K562 (cell line): ENCODE data around the gene SMIM17. TPM values are rescaled to one million over a fixed set of nuclear protein-coding genes. Genes with fewer than 3 reads are reported as not detected.

Source experiments
- ATAC-seq: fragments of 200-7000 bp; cut with Tn5 transposase; 3 replicates; pipeline ENCODE4 v1.9.1; 2020; ENCODE audit warnings: moderate library complexity
- BruUV-seq: library from RNA; stranded (reverse); fragments of 400-500 nt; replicated peaks from 2 replicates; lab custom pipeline; 2021; lab: Mats Ljungman, UMichigan
- CTCF ChIA-PET: fragments of 300-600 bp; formaldehyde crosslinking; extraction: SDS; loops from one replicate; lab custom pipeline; 2021; ENCODE audit warnings: low intra/inter-chr PET ratio; lab: Yijun Ruan, JAX
- POLR2A ChIA-PET: fragments of 300-600, 350-650 bp; sonication (Branson Sonifier 250); formaldehyde crosslinking; extraction: SDS; loops from one replicate; lab custom pipeline; 2021; ENCODE audit warnings: antibody characterized with exemption, inconsistent platforms; lab: Yijun Ruan, JAX
- DNase-seq, 4 experiments: peaks; one replicate each; pipeline versions ENCODE4 v3.0.0 to v3.0.0-alpha.2; 2011 to 2018; ENCODE audit warnings: low spot score in 3 of 4, mixed read lengths in 3 of 4; ENCODE audit errors: extremely low read depth in 1 of 4
- FAIRE-seq: peaks from 2 replicates; lab custom pipeline; 2011; peaks lifted over from hg19 to GRCh38; lab: Jason Lieb, UNC
- H2AFZ ChIP-seq: 2 replicates; pipeline ENCODE4 v1.6.0; 2011; ENCODE audit warnings: low read depth, low read length, control low read depth, inconsistent platforms
- H3K27ac ChIP-seq: fragments of 200-600 bp; 3 replicates; pipeline ENCODE4 v1.8.0; 2011; ENCODE audit warnings: low read depth, mild to moderate bottlenecking, control low read depth, inconsistent platforms, low read length, moderate library complexity, mixed read lengths; ENCODE audit errors: extremely low read depth
- H3K27me3 ChIP-seq, 2 experiments: fragments of 300-600 bp in 1 of 2; 2 replicates in 1 of 2; 3 replicates in 1 of 2; pipeline versions ENCODE4 v1.6.0 to v1.8.0; 2011; ENCODE audit warnings: inconsistent platforms in 2 of 2, low read length in 2 of 2, mild to moderate bottlenecking in 1 of 2, mixed read lengths in 1 of 2, moderate library complexity in 1 of 2; ENCODE audit not compliant: control insufficient read depth in 2 of 2, insufficient read depth in 2 of 2
- H3K36me3 ChIP-seq: fragments of 300-600 bp; 3 replicates; pipeline ENCODE4 v1.8.0; 2011; ENCODE audit warnings: mild to moderate bottlenecking, low read length, inconsistent platforms; ENCODE audit not compliant: control insufficient read depth, insufficient read depth
- H3K4me1 ChIP-seq, 2 experiments: fragments of 200-600 bp in 1 of 2; replicated peaks in 1 of 2; 2 replicates in 1 of 2; 3 replicates in 1 of 2; pipeline versions ENCODE4 v1.5.1 to v1.8.0; 2011; ENCODE audit warnings: inconsistent platforms in 2 of 2, low read length in 2 of 2, mild to moderate bottlenecking in 1 of 2, mixed read lengths in 1 of 2, moderate library complexity in 1 of 2; ENCODE audit not compliant: control insufficient read depth in 2 of 2, insufficient read depth in 2 of 2
- H3K4me2 ChIP-seq: 2 replicates; pipeline ENCODE4 v1.6.1; 2011; ENCODE audit warnings: low read length, control low read depth, inconsistent platforms, mixed read lengths; ENCODE audit not compliant: insufficient read depth
- H3K4me3 ChIP-seq: fragments of 200-600 bp; sonication (generic), shearing (Covaris generic); 2 replicates; pipeline ENCODE4 v1.5.1; 2016; ENCODE audit warnings: control low read depth, inconsistent platforms
- H3K79me2 ChIP-seq: fragments of 200-600 bp; 3 replicates; pipeline ENCODE4 v1.8.0; 2011; ENCODE audit warnings: low read length, inconsistent platforms; ENCODE audit not compliant: control insufficient read depth, insufficient read depth
- H3K9ac ChIP-seq, 2 experiments: 2 replicates each; pipeline versions ENCODE4 v1.6.0 to v1.6.1; 2011; ENCODE audit warnings: low read depth in 2 of 2, low read length in 2 of 2, control low read depth in 1 of 2, inconsistent platforms in 1 of 2, mild to moderate bottlenecking in 1 of 2, mixed read lengths in 1 of 2; ENCODE audit not compliant: insufficient read depth in 1 of 2
- H3K9me1 ChIP-seq: one replicate; pipeline ENCODE4 v1.6.0; 2011; ENCODE audit warnings: inconsistent platforms, mild to moderate bottlenecking, low read length, moderate library complexity; ENCODE audit not compliant: control insufficient read depth, insufficient read depth
- H3K9me3 ChIP-seq: replicated peaks from 2 replicates; pipeline ENCODE4 v1.5.1; 2011; ENCODE audit warnings: low read depth, low read length, inconsistent platforms; ENCODE audit not compliant: control insufficient read depth, insufficient read depth
- H4K20me1 ChIP-seq: replicated peaks from 2 replicates; pipeline ENCODE4 v1.6.1; 2011; ENCODE audit warnings: low read length, inconsistent platforms, mixed read lengths; ENCODE audit not compliant: control insufficient read depth, insufficient read depth
- CEBPG ChIP-seq, 3 experiments: fragments of 200-800 bp in 1 of 3; sonication (Bioruptor generic) in 1 of 3; sonication (generic) in 1 of 3; formaldehyde crosslinking in 1 of 3; IDR thresholded peaks in 2 of 3; conservative IDR thresholded peaks in 1 of 3; 2 replicates each; pipeline versions ENCODE4 v1.6.1 to v1.8.0; 2016 to 2022; ENCODE audit warnings: missing compliant biosample characterization in 2 of 3, missing genetic modification characterization in 2 of 3, mild to moderate bottlenecking in 1 of 3, missing genetic modification reagents in 1 of 3
- CREM ChIP-seq: IDR thresholded peaks from 2 replicates; pipeline ENCODE4 v1.6.1; 2014; ENCODE audit warnings: antibody characterized with exemption, low read depth
- GTF2B ChIP-seq: IDR thresholded peaks from 2 replicates; pipeline ENCODE4 v1.6.1; 2011; ENCODE audit not compliant: insufficient read length; ENCODE audit errors: extremely low read depth
- HNRNPH1 ChIP-seq: fragments of 200-400 bp; formaldehyde crosslinking; optimal IDR thresholded peaks from 2 replicates; pipeline ENCODE3; 2017; ENCODE audit warnings: low read depth, mild to moderate bottlenecking, low read length, moderate library complexity
- ILF3 ChIP-seq: fragments of 450-650 bp; IDR thresholded peaks from 2 replicates; pipeline ENCODE4 v1.6.1; 2018; ENCODE audit warnings: antibody characterized with exemption, mild to moderate bottlenecking, moderate library complexity, borderline replicate concordance
- KDM2B ChIP-seq: fragments of 250-450 bp; sonication (Bioruptor Pico); IDR thresholded peaks from 2 replicates; pipeline ENCODE4 v1.8.0; 2021; ENCODE audit warnings: mild to moderate bottlenecking, moderate library complexity
- MCM3 ChIP-seq: fragments of 450-650 bp; IDR thresholded peaks from 2 replicates; pipeline ENCODE4 v1.6.1; 2016
- NCOA1 ChIP-seq: fragments of 450-650 bp; IDR thresholded peaks from 2 replicates; pipeline ENCODE4 v1.6.1; 2016; ENCODE audit warnings: low read depth
- PHTF2 ChIP-seq: fragments of 250-450 bp; sonication (Bioruptor Pico); IDR thresholded peaks from 2 replicates; pipeline ENCODE4 v1.5.0; 2021; ENCODE audit warnings: mild to moderate bottlenecking
- PTBP1 ChIP-seq: fragments of 200-400 bp; formaldehyde crosslinking; IDR thresholded peaks from 2 replicates; pipeline ENCODE4 v1.6.1; 2017; ENCODE audit warnings: low read depth, low read length
- RBFOX2 ChIP-seq: fragments of 200-400 bp; formaldehyde crosslinking; IDR thresholded peaks from 2 replicates; pipeline ENCODE4 v1.6.1; 2017; ENCODE audit warnings: low read depth, mild to moderate bottlenecking, low read length, moderate library complexity
- SMARCB1 ChIP-seq: IDR thresholded peaks from 2 replicates; pipeline ENCODE4 v1.6.1; 2011; ENCODE audit warnings: improper control_type of control experiment, low read depth; ENCODE audit not compliant: insufficient read length
- TGIF2 ChIP-seq: sonication (generic); formaldehyde crosslinking; IDR thresholded peaks from 2 replicates; pipeline ENCODE4 v1.8.1; 2022; ENCODE audit warnings: mild to moderate bottlenecking, missing genetic modification reagents, moderate library complexity
- ZNF639 ChIP-seq, 2 experiments: fragments of 200-800 bp in 1 of 2; sonication (Bioruptor generic) in 1 of 2; sonication (generic) in 1 of 2; formaldehyde crosslinking in 1 of 2; IDR thresholded peaks in 1 of 2; conservative IDR thresholded peaks in 1 of 2; 2 replicates each; pipeline versions ENCODE4 v1.5.0 to v1.6.1; 2016 to 2020; ENCODE audit warnings: missing compliant biosample characterization in 1 of 2, missing genetic modification characterization in 1 of 2, missing genetic modification reagents in 1 of 2
- ZNF76 ChIP-seq: fragments of 250-450 bp; sonication (Bioruptor Pico); IDR thresholded peaks from 2 replicates; pipeline ENCODE4 v1.4.0; 2020; ENCODE audit warnings: mild to moderate bottlenecking, moderate library complexity, borderline replicate concordance
- WGBS: fragments of 100-300 bp; shearing (Covaris generic); methylation state at CpG from one replicate; pipeline ENCODE4 v1.1.6; 2016; ENCODE audit warnings: low coverage, mixed read lengths; ENCODE audit not compliant: insufficient coverage; ENCODE audit errors: missing lambda C conversion rate; 5-methylcytosine and 5-hydroxymethylcytosine counted together
- in situ Hi-C: fragments of 300-500 bp; cut with MboI; formaldehyde crosslinking; loops from 4 replicates; pipeline ENCODE4 v1.15.0; 2018; ENCODE audit warnings: inconsistent platforms, mixed read lengths
- intact Hi-C: fragments of 100-400 bp; cut with micrococcal nuclease; formaldehyde crosslinking; loops from 2 replicates; pipeline ENCODE4 v1.14.2; 2022
- polyA plus RNA-seq, 8 experiments: library from polyadenylated mRNA; depleted of rRNA in 4 of 8; stranded (reverse) in 5 of 8; unstranded in 3 of 8; fragments of >200 nt; fragmentation: Nextera tagmentation in 2 of 8; fragmentation: Illumina TruSeq in 1 of 8; extraction: Ambion mirVana in 2 of 8; extraction: Trizol in 1 of 8; gene quantifications; 2 replicates each; pipeline versions ENCODE4 v1.2.1 to v1.2.3, GENCODE V29; 2011 to 2014; ENCODE audit warnings: inconsistent platforms in 1 of 8, missing spikeins in 1 of 8
- total RNA-seq, 7 experiments: library from RNA; depleted of rRNA in 6 of 7; stranded (reverse); fragments of >200 nt in 6 of 7; fragmentation: Illumina TruSeq in 2 of 7; extraction: Trizol in 2 of 7; gene quantifications; 2 replicates each; pipeline versions ENCODE4 v1.2.1 to v1.2.3, GENCODE V29; 2011 to 2021; ENCODE audit warnings: low replicate concordance in 1 of 7

Gene SMIM17
- total and polyA plus RNA-seq, 9 of the 15 experiments (the other 6 are each of a cell fraction or from before 2014, with no cell fraction given): not detected

- 2% methylated on average over 3 of the region's 3 CpGs for WGBS
- H3K4me2 ChIP-seq: no peak overlapping the region
Measured at GRCh38 chr19:56654151-56654550, 11.2 kb downstream of the SMIM17 start.

GRCh38 chr19:56660381-56661107, 17.6 kb downstream of the SMIM17 start:
- Histone ChIP-seq H3K4me2 (no peak overlapping the region), H3K79me2 (no peaks in the 10 kb centered on the region), H3K4me3 (no peak overlapping the region), H3K9me1 (no peaks in the 10 kb centered on the region), H3K9me3 (no peaks in the 10 kb centered on the region), H3K9ac (no peak overlapping the region), H3K27ac (no peak overlapping the region), H3K27me3 (no peaks in the 10 kb centered on the region), H3K4me1 (no peaks in the 10 kb centered on the region), H2AFZ (no peak overlapping the region), H3K36me3 (no peaks in the 10 kb centered on the region), H4K20me1 (no peaks in the 10 kb centered on the region)
- ATAC-seq (no peak), FAIRE-seq (no peak), DNase-seq (peak in 1 of 4 experiments; percentile 14)
- BruUV-seq: no TSS peak
- ChIA-PET CTCF (no interaction called here), POLR2A (no interaction called here)
- in situ Hi-C loops: no loop called here
- intact Hi-C loops: no loop called here
- WGBS: 7% methylated on average over 23 of the region's 32 CpGs
- TF ChIP-seq TGIF2 (CRISPR knock-in tag) (no peak), CREM (no peak), MCM3 (no peak), ZNF639 (CRISPR knock-in tag; conservative IDR thresholded peaks at IDR 0.05 in 1 of 2, IDR thresholded peaks at IDR 0.05 in 1 of 2) (no peak), NCOA1 (no peak), KDM2B (CRISPR knock-in tag) (no peak), PTBP1 (no peak), GTF2B (no peak), CEBPG (CRISPR knock-in tag; IDR thresholded peaks at IDR 0.05) (no peak), CEBPG (tag; conservative IDR thresholded peaks at IDR 0.05 in 1 of 2, IDR thresholded peaks at IDR 0.05 in 1 of 2) (no peak), ILF3 (no peak), PHTF2 (CRISPR knock-in tag) (no peak), RBFOX2 (no peak), SMARCB1 (no peak)

More at GRCh38 chr19:56654151-56654550, 11.2 kb downstream of the SMIM17 start:
- Histone ChIP-seq H3K27me3 (no peaks in the 10 kb centered on the region), H4K20me1 (no peaks in the 10 kb centered on the region), H3K4me3 (no peak overlapping the region), H3K9ac (no peak overlapping the region), H3K4me1 (no peaks in the 10 kb centered on the region), H3K9me1 (no peaks in the 10 kb centered on the region), H3K36me3 (no peaks in the 10 kb centered on the region), H3K79me2 (no peaks in the 10 kb centered on the region), H2AFZ (no peak overlapping the region), H3K27ac (no peak overlapping the region), H3K9me3 (no peaks in the 10 kb centered on the region; the same call in 1 of the 2 replicates)
- ChIA-PET POLR2A (no interaction called here), CTCF (no interaction called here)
- DNase-seq: no peak
- ATAC-seq: no peak
- intact Hi-C loops (no loop called here), in situ Hi-C loops (no loop called here)
- FAIRE-seq: no peak
- BruUV-seq: no TSS peak
- TF ChIP-seq HNRNPH1 (no peak), ZNF76 (CRISPR knock-in tag) (no peak)
- TF ChIP-seq, all 486 proteins: peak for 0
